ENCODE results near the gene KIAA0040.
A peak's percentile ranks its signal among the peaks of the same experiment; 100 is the strongest.

DNA sequence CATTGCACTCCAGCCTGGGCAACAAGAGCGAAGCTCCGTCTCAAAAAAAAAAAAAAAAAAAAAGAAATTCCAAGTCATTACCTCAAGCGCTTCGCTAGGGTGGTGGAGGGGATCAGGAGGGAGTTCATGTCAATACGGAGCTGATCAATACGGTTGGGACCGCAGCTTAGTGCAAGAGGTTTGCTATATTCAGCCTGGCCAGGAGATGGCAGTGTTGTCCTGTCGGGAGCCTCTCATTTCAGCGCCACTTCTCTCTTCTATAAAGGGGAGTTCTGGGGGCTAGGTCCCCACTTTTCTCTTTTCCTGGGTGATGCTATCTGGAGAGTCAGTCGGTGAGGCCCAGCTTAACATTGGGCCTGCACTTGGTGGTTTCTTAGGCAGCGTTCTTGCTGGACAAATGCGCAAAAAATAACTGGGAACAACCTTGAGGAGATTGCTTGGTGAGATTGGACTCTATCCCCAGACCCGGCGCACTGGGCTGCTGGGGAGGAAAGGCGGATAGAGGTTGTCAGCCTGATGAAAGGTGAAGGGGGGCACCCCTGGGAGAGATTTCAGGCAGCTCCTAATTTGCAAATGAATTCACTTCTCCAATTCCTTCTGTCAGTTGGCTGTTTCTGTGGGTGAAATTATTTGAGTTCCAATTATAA is 40.4 kb downstream of the KIAA0040 start:
- TF ChIP-seq TCF7L2 (IDR thresholded peaks at IDR 0.05; ENCODE audit: borderline replicate concordance, extremely low read depth, insufficient read depth, insufficient read length) (no peak), ZNF274 (IDR thresholded peaks at IDR 0.05; ENCODE audit: low read depth, low read length) (no peak), YY1 (IDR thresholded peaks at IDR 0.05; ENCODE audit: extremely low read depth, insufficient replicate concordance, low read depth, low read length) (no peak), POLR2A (IDR thresholded peaks at IDR 0.05; ENCODE audit: borderline replicate concordance, extremely low read depth, insufficient read depth, insufficient read length) (no peak), JUND (IDR thresholded peaks at IDR 0.05) (no peak)
- TF ChIP-seq, protein P1, sequence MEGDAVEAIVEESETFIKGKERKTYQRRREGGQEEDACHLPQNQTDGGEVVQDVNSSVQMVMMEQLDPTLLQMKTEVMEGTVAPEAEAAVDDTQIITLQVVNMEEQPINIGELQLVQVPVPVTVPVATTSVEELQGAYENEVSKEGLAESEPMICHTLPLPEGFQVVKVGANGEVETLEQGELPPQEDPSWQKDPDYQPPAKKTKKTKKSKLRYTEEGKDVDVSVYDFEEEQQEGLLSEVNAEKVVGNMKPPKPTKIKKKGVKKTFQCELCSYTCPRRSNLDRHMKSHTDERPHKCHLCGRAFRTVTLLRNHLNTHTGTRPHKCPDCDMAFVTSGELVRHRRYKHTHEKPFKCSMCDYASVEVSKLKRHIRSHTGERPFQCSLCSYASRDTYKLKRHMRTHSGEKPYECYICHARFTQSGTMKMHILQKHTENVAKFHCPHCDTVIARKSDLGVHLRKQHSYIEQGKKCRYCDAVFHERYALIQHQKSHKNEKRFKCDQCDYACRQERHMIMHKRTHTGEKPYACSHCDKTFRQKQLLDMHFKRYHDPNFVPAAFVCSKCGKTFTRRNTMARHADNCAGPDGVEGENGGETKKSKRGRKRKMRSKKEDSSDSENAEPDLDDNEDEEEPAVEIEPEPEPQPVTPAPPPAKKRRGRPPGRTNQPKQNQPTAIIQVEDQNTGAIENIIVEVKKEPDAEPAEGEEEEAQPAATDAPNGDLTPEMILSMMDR (IDR thresholded peaks at IDR 0.05 in 2 of 3, conservative IDR thresholded peaks at IDR 0.05 in 1 of 3; ENCODE audit: borderline replicate concordance in 1 of 3, insufficient read depth in 1 of 3, low read depth in 2 of 3, low read length in 2 of 3), result peak; percentile 86 to 88 (median 87)
- TF ChIP-seq, protein P2, sequence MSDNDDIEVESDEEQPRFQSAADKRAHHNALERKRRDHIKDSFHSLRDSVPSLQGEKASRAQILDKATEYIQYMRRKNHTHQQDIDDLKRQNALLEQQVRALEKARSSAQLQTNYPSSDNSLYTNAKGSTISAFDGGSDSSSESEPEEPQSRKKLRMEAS (IDR thresholded peaks at IDR 0.05), result no peak

Measured in HCT116 (cell line).